Measurements from ENCODE around the gene TMPRSS2. TPM values are rescaled to one million over a fixed set of nuclear protein-coding genes. Genes with fewer than 3 reads are reported as not detected.
A peak's percentile ranks its signal among the peaks of the same experiment; 100 is the strongest.

Gene TMPRSS2
- total RNA-seq, 1 experiment from 2014 or later, result not detected

- Histone ChIP-seq H3K36me3 (no peaks in the 10 kb centered on the region), H3K27me3 (no peaks in the 10 kb centered on the region), H3K4me3 (no peak overlapping the region), H3K9me3 (no peaks in the 10 kb centered on the region)
- no peak for DNase-seq
Observed at GRCh38 chr21:41520560-41521442, 12.8 kb upstream of the TMPRSS2 start.

GRCh38 chr21:41519806-41520559, 12.0 kb upstream of the TMPRSS2 start:
- Histone ChIP-seq H3K4me3 (no peak overlapping the region), H3K9me3 (no peaks in the 10 kb centered on the region)
- no peak for DNase-seq

GRCh38 chr21:41518757-41519156, 10.8 kb upstream of the TMPRSS2 start:
- Histone ChIP-seq H3K36me3 (no peaks in the 10 kb centered on the region), H3K27me3 (no peaks in the 10 kb centered on the region), H3K4me3 (no peak overlapping the region), H3K9me3 (no peaks in the 10 kb centered on the region)
- DNase-seq, result no peak

More at GRCh38 chr21:41519806-41520559, 12.0 kb upstream of the TMPRSS2 start:
- no peaks in the 10 kb centered on the region for H3K27me3 ChIP-seq
- H3K36me3 ChIP-seq, result no peaks in the 10 kb centered on the region

GRCh38 chr21:41511858-41512257, 3.9 kb upstream of the TMPRSS2 start:
- no peak for DNase-seq
- H3K9me3 ChIP-seq, result no peaks in the 10 kb centered on the region
- peaks cover 23% of the 10 kb centered on the region for H3K27me3 ChIP-seq
- no peak overlapping the region for H3K4me3 ChIP-seq
- no peaks in the 10 kb centered on the region for H3K36me3 ChIP-seq

- Histone ChIP-seq H3K4me3 (no peak overlapping the region), H3K9me3 (no peaks in the 10 kb centered on the region), H3K27me3 (peaks cover 33% of the 10 kb centered on the region), H3K36me3 (no peaks in the 10 kb centered on the region)
- DNase-seq, result no peak
Observed at GRCh38 chr21:41510500-41510899, 2.5 kb upstream of the TMPRSS2 start.

GRCh38 chr21:41509733-41510132, 1.8 kb upstream of the TMPRSS2 start:
- peaks cover 33% of the 10 kb centered on the region for H3K27me3 ChIP-seq
- no peaks in the 10 kb centered on the region for H3K9me3 ChIP-seq

GRCh38 chr21:41509145-41509496, 1.2 kb upstream of the TMPRSS2 start:
- Histone ChIP-seq H3K27me3 (peaks cover 33% of the 10 kb centered on the region), H3K36me3 (no peaks in the 10 kb centered on the region), H3K9me3 (no peaks in the 10 kb centered on the region), H3K4me3 (no peak overlapping the region)
- no peak for DNase-seq

More at GRCh38 chr21:41509733-41510132, 1.8 kb upstream of the TMPRSS2 start:
- no peaks in the 10 kb centered on the region for H3K36me3 ChIP-seq
- H3K4me3 ChIP-seq, result no peak overlapping the region
- DNase-seq, result no peak

- DNase-seq, result no peak
- Histone ChIP-seq H3K36me3 (no peaks in the 10 kb centered on the region), H3K27me3 (peaks cover 33% of the 10 kb centered on the region)
Observed at GRCh38 chr21:41508415-41509144, 622 bp upstream of the TMPRSS2 start.

GRCh38 chr21:41506611-41507520, 1.1 kb downstream of the TMPRSS2 start:
- peaks cover 35% of the 10 kb centered on the region for H3K27me3 ChIP-seq
- DNase-seq, result no peak
- no peaks in the 10 kb centered on the region for H3K36me3 ChIP-seq
- no peak overlapping the region for H3K4me3 ChIP-seq
- H3K9me3 ChIP-seq, result no peaks in the 10 kb centered on the region

More at GRCh38 chr21:41508415-41509144, 622 bp upstream of the TMPRSS2 start:
- H3K4me3 ChIP-seq, result no peak overlapping the region
- no peaks in the 10 kb centered on the region for H3K9me3 ChIP-seq

- peaks cover 33% of the 10 kb centered on the region for H3K27me3 ChIP-seq
- DNase-seq, result no peak
- H3K9me3 ChIP-seq, result no peaks in the 10 kb centered on the region
- H3K4me3 ChIP-seq, result no peak overlapping the region
- H3K36me3 ChIP-seq, result no peaks in the 10 kb centered on the region
Observed at GRCh38 chr21:41506005-41506594, 1.9 kb downstream of the TMPRSS2 start.

- no peak for DNase-seq
- Histone ChIP-seq H3K27me3 (peaks cover 31% of the 10 kb centered on the region), H3K9me3 (no peaks in the 10 kb centered on the region), H3K4me3 (no peak overlapping the region), H3K36me3 (no peaks in the 10 kb centered on the region)
Observed at GRCh38 chr21:41504030-41504429, 3.9 kb downstream of the TMPRSS2 start.

GRCh38 chr21:41503331-41503730, 4.6 kb downstream of the TMPRSS2 start:
- no peak overlapping the region for H3K4me3 ChIP-seq
- H3K27me3 ChIP-seq, result peaks cover 24% of the 10 kb centered on the region
- no peaks in the 10 kb centered on the region for H3K9me3 ChIP-seq
- DNase-seq, result no peak
- H3K36me3 ChIP-seq, result no peaks in the 10 kb centered on the region

GRCh38 chr21:41501919-41502318, 6.0 kb downstream of the TMPRSS2 start:
- peak; percentile 38 for DNase-seq
- no peaks in the 10 kb centered on the region for H3K36me3 ChIP-seq
- H3K27me3 ChIP-seq, result peaks cover 13% of the 10 kb centered on the region
- H3K9me3 ChIP-seq, result no peaks in the 10 kb centered on the region
- H3K4me3 ChIP-seq, result no peak overlapping the region

GRCh38 chr21:41500931-41501381, 7.0 kb downstream of the TMPRSS2 start:
- Histone ChIP-seq H3K27me3 (peaks cover 4% of the 10 kb centered on the region; the same call in 1 of the 2 replicates), H3K36me3 (no peaks in the 10 kb centered on the region), H3K9me3 (no peaks in the 10 kb centered on the region), H3K4me3 (no peak overlapping the region)
- no peak for DNase-seq

GRCh38 chr21:41500363-41500762, 7.6 kb downstream of the TMPRSS2 start:
- Histone ChIP-seq H3K36me3 (no peaks in the 10 kb centered on the region), H3K9me3 (no peaks in the 10 kb centered on the region), H3K4me3 (no peak overlapping the region), H3K27me3 (peaks cover 2% of the 10 kb centered on the region; the same call in 1 of the 2 replicates)
- no peak for DNase-seq
